ENCODE measurements around the gene SRPRB. TPM values are rescaled to one million over a fixed set of nuclear protein-coding genes. Genes with fewer than 3 reads are reported as not detected.

SRPRB gene
- total and polyA plus RNA-seq, 9 of the 15 experiments (the other 6 are each of a cell fraction or from before 2014, with no cell fraction given) = 29.5 to 66.0 (median 41.4) TPM

DNA sequence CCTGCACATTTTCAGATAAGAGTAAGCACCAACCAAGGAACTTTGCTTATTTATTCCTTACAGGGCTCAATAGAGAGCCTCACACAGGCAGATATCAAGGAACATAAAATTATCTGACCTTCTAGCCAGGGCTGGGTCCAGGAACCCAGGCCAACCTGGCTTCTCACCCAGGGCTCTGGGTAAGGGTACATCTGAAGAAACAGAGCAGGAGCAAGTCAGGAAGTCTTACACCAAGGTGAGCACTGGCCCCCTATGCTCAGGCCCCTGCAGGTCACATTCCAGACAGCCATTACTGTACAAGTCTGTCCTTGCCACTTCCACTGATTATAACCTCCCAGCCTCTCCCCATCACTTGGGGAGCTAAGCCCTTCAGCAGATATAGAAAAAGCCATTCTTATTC is 40.4 kb upstream of the SRPRB start:
- intact Hi-C loops (cut with micrococcal nuclease) = no loop called here
- ChIA-PET CTCF (ENCODE audit: low intra/inter-chr PET ratio) (no interaction called here), POLR2A (no interaction called here)
- Histone ChIP-seq H3K27me3 (ENCODE audit: control insufficient read depth in 2 of 2, insufficient read depth in 2 of 2, low read length in 2 of 2) (peaks cover 0 to 7% of the 10 kb centered on the region in 2 experiments; a peak in 2 of 5 replicates), H3K4me3 (no peak overlapping the region), H3K36me3 (ENCODE audit: control insufficient read depth, insufficient read depth, low read length) (no peaks in the 10 kb centered on the region), H3K27ac (ENCODE audit: extremely low read depth, low read depth, low read length) (no peak overlapping the region), H2AFZ (ENCODE audit: low read depth, low read length) (no peak overlapping the region), H3K79me2 (ENCODE audit: control insufficient read depth, insufficient read depth, low read length) (no peaks in the 10 kb centered on the region), H4K20me1 (replicated peaks; ENCODE audit: control insufficient read depth, insufficient read depth, low read length) (no peaks in the 10 kb centered on the region), H3K4me2 (ENCODE audit: insufficient read depth, low read length) (no peak overlapping the region), H3K9me3 (replicated peaks; ENCODE audit: control insufficient read depth, insufficient read depth, low read depth, low read length) (no peaks in the 10 kb centered on the region), H3K4me1 (replicated peaks in 1 of 2; ENCODE audit: control insufficient read depth in 2 of 2, insufficient read depth in 2 of 2, low read length in 2 of 2) (no peaks in the 10 kb centered on the region), H3K9me1 (ENCODE audit: control insufficient read depth, insufficient read depth, low read length) (no peaks in the 10 kb centered on the region), H3K9ac (ENCODE audit: insufficient read depth in 1 of 2, low read depth in 2 of 2, low read length in 2 of 2) (no peak overlapping the region)
- DNase-seq (ENCODE audit: extremely low read depth in 1 of 4, low spot score in 3 of 4) (no peak), FAIRE-seq (no peak), ATAC-seq (no peak)
- no peak for TF ChIP-seq FOXP1 (CRISPR knock-in tag; IDR thresholded peaks at IDR 0.05)
- TF ChIP-seq TOE1 (IDR thresholded peaks at IDR 0.05; ENCODE audit: borderline replicate concordance) = no peak
- no peak for TF ChIP-seq TOE1 (CRISPR knock-in tag; IDR thresholded peaks at IDR 0.05; ENCODE audit: borderline replicate concordance, low read depth)
- no peak for TF ChIP-seq STAT5B (CRISPR knock-in tag; IDR thresholded peaks at IDR 0.05)
- TF ChIP-seq SAFB (IDR thresholded peaks at IDR 0.05; ENCODE audit: borderline replicate concordance, low read depth, low read length) = no peak
- TF ChIP-seq, protein P1, sequence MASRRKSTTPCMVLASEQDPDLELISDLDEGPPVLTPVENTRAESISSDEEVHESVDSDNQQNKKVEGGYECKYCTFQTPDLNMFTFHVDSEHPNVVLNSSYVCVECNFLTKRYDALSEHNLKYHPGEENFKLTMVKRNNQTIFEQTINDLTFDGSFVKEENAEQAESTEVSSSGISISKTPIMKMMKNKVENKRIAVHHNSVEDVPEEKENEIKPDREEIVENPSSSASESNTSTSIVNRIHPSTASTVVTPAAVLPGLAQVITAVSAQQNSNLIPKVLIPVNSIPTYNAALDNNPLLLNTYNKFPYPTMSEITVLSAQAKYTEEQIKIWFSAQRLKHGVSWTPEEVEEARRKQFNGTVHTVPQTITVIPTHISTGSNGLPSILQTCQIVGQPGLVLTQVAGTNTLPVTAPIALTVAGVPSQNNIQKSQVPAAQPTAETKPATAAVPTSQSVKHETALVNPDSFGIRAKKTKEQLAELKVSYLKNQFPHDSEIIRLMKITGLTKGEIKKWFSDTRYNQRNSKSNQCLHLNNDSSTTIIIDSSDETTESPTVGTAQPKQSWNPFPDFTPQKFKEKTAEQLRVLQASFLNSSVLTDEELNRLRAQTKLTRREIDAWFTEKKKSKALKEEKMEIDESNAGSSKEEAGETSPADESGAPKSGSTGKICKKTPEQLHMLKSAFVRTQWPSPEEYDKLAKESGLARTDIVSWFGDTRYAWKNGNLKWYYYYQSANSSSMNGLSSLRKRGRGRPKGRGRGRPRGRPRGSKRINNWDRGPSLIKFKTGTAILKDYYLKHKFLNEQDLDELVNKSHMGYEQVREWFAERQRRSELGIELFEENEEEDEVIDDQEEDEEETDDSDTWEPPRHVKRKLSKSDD (conservative IDR thresholded peaks at IDR 0.05; ENCODE audit: low read length) = no peak
- no peak for TF ChIP-seq SMARCC2 (IDR thresholded peaks at IDR 0.05; ENCODE audit: low read depth)
- no peak for TF ChIP-seq ADNP (tag; IDR thresholded peaks at IDR 0.05)
- TF ChIP-seq U2AF2 (optimal IDR thresholded peaks at IDR 0.05; ENCODE audit: low read depth, low read length) = no peak
- no TSS peak for BruUV-seq (replicated peaks)
- in situ Hi-C loops (cut with MboI) = no loop called here
